ENCODE data around the gene LAMC1.

GRCh38 chr1:183019139-183019740, 4.0 kb upstream of the LAMC1 start:
- TF ChIP-seq, protein P1, sequence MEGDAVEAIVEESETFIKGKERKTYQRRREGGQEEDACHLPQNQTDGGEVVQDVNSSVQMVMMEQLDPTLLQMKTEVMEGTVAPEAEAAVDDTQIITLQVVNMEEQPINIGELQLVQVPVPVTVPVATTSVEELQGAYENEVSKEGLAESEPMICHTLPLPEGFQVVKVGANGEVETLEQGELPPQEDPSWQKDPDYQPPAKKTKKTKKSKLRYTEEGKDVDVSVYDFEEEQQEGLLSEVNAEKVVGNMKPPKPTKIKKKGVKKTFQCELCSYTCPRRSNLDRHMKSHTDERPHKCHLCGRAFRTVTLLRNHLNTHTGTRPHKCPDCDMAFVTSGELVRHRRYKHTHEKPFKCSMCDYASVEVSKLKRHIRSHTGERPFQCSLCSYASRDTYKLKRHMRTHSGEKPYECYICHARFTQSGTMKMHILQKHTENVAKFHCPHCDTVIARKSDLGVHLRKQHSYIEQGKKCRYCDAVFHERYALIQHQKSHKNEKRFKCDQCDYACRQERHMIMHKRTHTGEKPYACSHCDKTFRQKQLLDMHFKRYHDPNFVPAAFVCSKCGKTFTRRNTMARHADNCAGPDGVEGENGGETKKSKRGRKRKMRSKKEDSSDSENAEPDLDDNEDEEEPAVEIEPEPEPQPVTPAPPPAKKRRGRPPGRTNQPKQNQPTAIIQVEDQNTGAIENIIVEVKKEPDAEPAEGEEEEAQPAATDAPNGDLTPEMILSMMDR (IDR thresholded peaks at IDR 0.05): no peak
- no peak for TF ChIP-seq POLR2A (IDR thresholded peaks at IDR 0.05)

Data from lower leg skin (tissue), 3 donors.